HCT116 (cell line): ENCODE results near the gene MLC1. TPM values are rescaled to one million over a fixed set of nuclear protein-coding genes. Genes with fewer than 3 reads are reported as not detected.

Source experiments
- ATAC-seq: fragments of 200-7000 bp; cut with Tn5 transposase; 2 replicates; pipeline ENCODE4 v1.9.1; 2020; ENCODE audit warnings: mild to moderate bottlenecking, moderate library complexity
- BruUV-seq: library from RNA; stranded (reverse); fragments of 400-500 nt; replicated peaks from 2 replicates; lab custom pipeline; 2021; lab: Mats Ljungman, UMichigan
- CTCF ChIA-PET: fragments of 300-600 bp; sonication (Branson Sonifier 250); formaldehyde crosslinking; loops from one replicate; lab custom pipeline; 2021; ENCODE audit warnings: antibody characterized with exemption; lab: Charles Lee
- POLR2A ChIA-PET: fragments of 300-600, 350-600 bp; sonication (Branson Sonifier 250); formaldehyde crosslinking; loops from one replicate; lab custom pipeline; 2021; ENCODE audit warnings: antibody characterized with exemption; lab: Charles Lee
- RAD21 ChIA-PET, 2 experiments: fragments of 300-600 bp; sonication (Branson Sonifier 250); formaldehyde crosslinking; loops; one replicate each; lab custom pipeline; 2023; ENCODE audit warnings: low total read pairs in 2 of 2; ENCODE audit not compliant: uncharacterized antibody in 2 of 2, unreplicated experiment in 2 of 2, low non-redundant PET in 1 of 2; lab: Charles Lee
- DNase-seq: peaks from one replicate; pipeline ENCODE4 v3.0.0-alpha.2; 2010; ENCODE audit warnings: low read depth, low spot score
- H2AFZ ChIP-seq: fragments of 200-600 bp; shearing (Covaris generic), sonication (generic); 2 replicates; pipeline ENCODE4 v1.6.1; 2017; ENCODE audit warnings: low read depth, mixed run types, mixed read lengths, antibody characterized with exemption, low read length; ENCODE audit not compliant: poor library complexity, severe bottlenecking
- H3K27ac ChIP-seq: 2 replicates; pipeline ENCODE4 v1.5.1; 2012; ENCODE audit warnings: low read depth, low read length
- H3K27me3 ChIP-seq: fragments of 200-600 bp; sonication (generic); 2 replicates; pipeline ENCODE4 v1.6.1; 2016; ENCODE audit warnings: mixed run types, low read length, mixed read lengths; ENCODE audit not compliant: insufficient read depth
- H3K36me3 ChIP-seq, 2 experiments: fragments of 200-500 bp in 1 of 2; fragments of 200-600 bp in 1 of 2; sonication (Bioruptor generic) in 1 of 2; sonication (generic) in 1 of 2; 2 replicates each; pipeline versions ENCODE4 v1.5.1 to v1.6.1; 2014 to 2016; ENCODE audit warnings: low read length in 2 of 2, inconsistent platforms in 1 of 2, mixed read lengths in 1 of 2, mixed run types in 1 of 2; ENCODE audit not compliant: insufficient read depth in 2 of 2, control insufficient read depth in 1 of 2
- H3K4me1 ChIP-seq, 2 experiments: fragments of 200-600 bp in 1 of 2; sonication (generic) in 1 of 2; 2 replicates each; pipeline versions ENCODE4 v1.5.1 to v1.6.1; 2012 to 2017; ENCODE audit warnings: low read length in 2 of 2, inconsistent platforms in 1 of 2, mild to moderate bottlenecking in 1 of 2, mixed read lengths in 1 of 2, mixed run types in 1 of 2, moderate library complexity in 1 of 2; ENCODE audit not compliant: insufficient read depth in 2 of 2, control insufficient read depth in 1 of 2
- H3K4me2 ChIP-seq: fragments of 200-600 bp; sonication (generic); 2 replicates; pipeline ENCODE4 v1.6.1; 2017; ENCODE audit warnings: mixed run types, low read length, mixed read lengths
- H3K4me3 ChIP-seq, 2 experiments: fragments of 200-600 bp in 1 of 2; sonication (generic) in 1 of 2; replicated peaks in 1 of 2; 2 replicates each; pipeline ENCODE4 v1.5.1; 2011 to 2016; ENCODE audit warnings: low read length in 2 of 2, control low read depth in 1 of 2, low read depth in 1 of 2, mild to moderate bottlenecking in 1 of 2, mixed read lengths in 1 of 2, mixed run types in 1 of 2
- H3K79me2 ChIP-seq: fragments of 200-600 bp; sonication (generic); 2 replicates; pipeline ENCODE4 v1.6.1; 2017; ENCODE audit warnings: mild to moderate bottlenecking, mixed run types, low read length, moderate library complexity, mixed read lengths; ENCODE audit not compliant: insufficient read depth
- H3K9ac ChIP-seq: fragments of 200-600 bp; sonication (generic); 2 replicates; pipeline ENCODE4 v1.6.1; 2016; ENCODE audit warnings: low read length, mixed read lengths
- H3K9me2 ChIP-seq: fragments of 200-600 bp; sonication (generic), shearing (Covaris generic); 2 replicates; pipeline ENCODE4 v1.6.1; 2017; ENCODE audit warnings: mixed run types, mild to moderate bottlenecking, moderate library complexity; ENCODE audit not compliant: insufficient read depth
- H3K9me3 ChIP-seq, 2 experiments: fragments of 200-500 bp in 1 of 2; fragments of 200-600 bp in 1 of 2; sonication (Bioruptor generic) in 1 of 2; sonication (generic) in 1 of 2; 2 replicates each; pipeline ENCODE4 v1.6.1; 2014 to 2017; ENCODE audit warnings: low read length in 2 of 2, mixed read lengths in 2 of 2, inconsistent platforms in 1 of 2, low read depth in 1 of 2, mild to moderate bottlenecking in 1 of 2, mixed run types in 1 of 2, moderate library complexity in 1 of 2; ENCODE audit not compliant: control insufficient read depth in 1 of 2, insufficient read depth in 1 of 2
- H4K20me1 ChIP-seq: fragments of 200-600 bp; sonication (generic), shearing (Covaris generic); 2 replicates; pipeline ENCODE4 v1.6.1; 2017; ENCODE audit warnings: mixed run types, mild to moderate bottlenecking, moderate library complexity; ENCODE audit not compliant: insufficient read depth
- ATF3 ChIP-seq: IDR thresholded peaks from 2 replicates; pipeline ENCODE4 v1.6.1; 2012
- CEBPB ChIP-seq: IDR thresholded peaks from 2 replicates; pipeline ENCODE4 v1.6.1; 2012; ENCODE audit warnings: low read depth
- CTCF ChIP-seq, 3 experiments: fragments of 200-600 bp in 1 of 3; sonication (generic) in 1 of 3; IDR thresholded peaks in 2 of 3; conservative IDR thresholded peaks in 1 of 3; 2 replicates each; pipeline ENCODE4 v1.5.1; 2012 to 2017; ENCODE audit warnings: low read depth in 2 of 3, low read length in 2 of 3, antibody characterized with exemption in 1 of 3, borderline replicate concordance in 1 of 3, control low read depth in 1 of 3, mild to moderate bottlenecking in 1 of 3, mixed read lengths in 1 of 3, mixed run types in 1 of 3, moderate library complexity in 1 of 3; ENCODE audit not compliant: insufficient read depth in 1 of 3
- ELF1 ChIP-seq: IDR thresholded peaks from 2 replicates; pipeline ENCODE4 v1.6.1; 2012; ENCODE audit warnings: low read depth, borderline replicate concordance
- EZH2 ChIP-seq: fragments of 200-600 bp; sonication (generic); IDR thresholded peaks from 2 replicates; pipeline ENCODE4 v1.6.1; 2017; ENCODE audit warnings: antibody characterized with exemption, mixed run types
- EZH2phosphoT487 ChIP-seq: fragments of 200-600 bp; IDR thresholded peaks from 2 replicates; pipeline ENCODE4 v1.6.1; 2018; ENCODE audit warnings: antibody characterized with exemption, borderline replicate concordance
- FOSL1 ChIP-seq: IDR thresholded peaks from 2 replicates; pipeline ENCODE4 v1.6.1; 2012; ENCODE audit warnings: low read depth
- JUND ChIP-seq: IDR thresholded peaks from 2 replicates; pipeline ENCODE4 v1.6.1; 2012
- REST ChIP-seq: IDR thresholded peaks from 2 replicates; pipeline ENCODE4 v1.6.1; 2012; ENCODE audit warnings: low read depth
- SIN3A ChIP-seq: IDR thresholded peaks from 2 replicates; pipeline ENCODE4 v1.6.1; 2012; ENCODE audit warnings: low read depth
- SP1 ChIP-seq: IDR thresholded peaks from 2 replicates; pipeline ENCODE4 v1.6.1; 2012; ENCODE audit warnings: low read depth
- SRF ChIP-seq: IDR thresholded peaks from 2 replicates; pipeline ENCODE4 v1.6.1; 2012; ENCODE audit warnings: low read depth
- TCF7L2 ChIP-seq: IDR thresholded peaks from 2 replicates; pipeline ENCODE4 v1.7.0; 2011; ENCODE audit warnings: borderline replicate concordance, inconsistent platforms; ENCODE audit not compliant: insufficient read depth, insufficient read length; ENCODE audit errors: extremely low read depth
- ZBTB33 ChIP-seq: IDR thresholded peaks from 2 replicates; pipeline ENCODE4 v1.6.1; 2011; ENCODE audit warnings: mild to moderate bottlenecking, low read length, moderate library complexity; ENCODE audit not compliant: insufficient replicate concordance; ENCODE audit errors: extremely low read depth
- ZFX ChIP-seq: fragments of 450-650 bp; IDR thresholded peaks from 2 replicates; pipeline ENCODE4 v1.6.1; 2017
- intact Hi-C: fragments of 100-400 bp; cut with micrococcal nuclease; formaldehyde crosslinking; loops from 2 replicates; pipeline ENCODE4 v1.10.0; 2022
- total RNA-seq: library from RNA; stranded (reverse); gene quantifications from one replicate; pipeline ENCODE4 v1.2.1, GENCODE V29; 2021; ENCODE audit not compliant: unreplicated experiment

MLC1 gene
- total RNA-seq, 1 experiment from 2014 or later, result not detected

GRCh38 chr22:50010676-50011446, 74.4 kb downstream of the MLC1 start:
- no peak for ATAC-seq
- no peak for DNase-seq
- no peak overlapping the region for H3K9ac ChIP-seq
- no peaks in the 10 kb centered on the region for H3K9me3 ChIP-seq
- H2AFZ ChIP-seq, result no peak overlapping the region
- H3K4me3 ChIP-seq, result no peak overlapping the region
- H3K4me1 ChIP-seq, result no peaks in the 10 kb centered on the region
- H3K9me2 ChIP-seq, result no peaks in the 10 kb centered on the region
- ChIA-PET POLR2A (no interaction called here), CTCF (no interaction called here), RAD21 (no interaction called here)
- no peaks in the 10 kb centered on the region for H3K79me2 ChIP-seq
- TF ChIP-seq CTCF (IDR thresholded peaks at IDR 0.05 in 2 of 3, conservative IDR thresholded peaks at IDR 0.05 in 1 of 3; ENCODE audit: borderline replicate concordance in 1 of 3, insufficient read depth in 1 of 3, low read depth in 2 of 3, low read length in 2 of 3), result no peak
- no peak for TF ChIP-seq SRF
- no peak for TF ChIP-seq EZH2
- TF ChIP-seq TCF7L2, result no peak
- TF ChIP-seq SP1, result no peak
- no peak for TF ChIP-seq EZH2phosphoT487
- no peak for TF ChIP-seq ATF3
- no peak for TF ChIP-seq CEBPB
- TF ChIP-seq FOSL1, result no peak
- no peak for TF ChIP-seq ELF1
- no peak for TF ChIP-seq REST
- TF ChIP-seq SIN3A, result no peak
- TF ChIP-seq ZBTB33, result no peak
- TF ChIP-seq ZFX, result no peak
- no peak for TF ChIP-seq JUND
- intact Hi-C loops, result no loop called here
- H4K20me1 ChIP-seq, result no peaks in the 10 kb centered on the region
- no TSS peak for BruUV-seq
- H3K4me2 ChIP-seq, result no peak overlapping the region
- H3K27me3 ChIP-seq, result no peaks in the 10 kb centered on the region
- no peaks in the 10 kb centered on the region for H3K36me3 ChIP-seq
- no peak overlapping the region for H3K27ac ChIP-seq
